Thyroid gland (tissue), 4 donors: ENCODE results near the gene MIA2. TPM values are rescaled to one million over a fixed set of nuclear protein-coding genes. Genes with fewer than 3 reads are reported as not detected.
"Not testable (repeated sequence)": the region's sequence is repeated elsewhere in the genome, so short reads cannot be mapped to it uniquely, and the experiment has no call there.

Source experiments
- DNase-seq, 2 donors: peaks; one replicate each; pipeline ENCODE4 v3.0.0-alpha.2; 2019
- H3K27ac ChIP-seq, 3 donors: fragments of 200-600 bp; sonication (generic); 1 replicate in 2 of 3; 2 replicates in 1 of 3; pipeline ENCODE4 v1.5.1; 2016 to 2019; ENCODE audit warnings: mild to moderate bottlenecking in 1 of 3, moderate library complexity in 1 of 3
- H3K27me3 ChIP-seq: fragments of 200-600 bp; sonication (generic); one replicate; pipeline ENCODE4 v1.5.1; 2019
- H3K36me3 ChIP-seq, 2 donors: fragments of 200-600 bp; sonication (generic); one replicate each; pipeline ENCODE4 v1.5.1; 2016 to 2019
- H3K4me1 ChIP-seq, 2 donors: fragments of 200-600 bp; sonication (generic); one replicate each; pipeline ENCODE4 v1.5.1; 2017 to 2019
- H3K4me3 ChIP-seq, 3 donors: fragments of 200-600 bp; sonication (generic); replicated peaks in 1 of 3; 1 replicate in 2 of 3; 2 replicates in 1 of 3; pipeline ENCODE4 v1.5.1; 2016; ENCODE audit warnings: mild to moderate bottlenecking in 1 of 3
- H3K9me3 ChIP-seq: fragments of 200-600 bp; sonication (generic); one replicate; pipeline ENCODE4 v1.5.1; 2017
- CTCF ChIP-seq, 6 experiments: fragments of 200-600 bp in 3 of 6; fragments of 450-650 bp in 3 of 6; sonication (generic) in 3 of 6; IDR thresholded peaks; one replicate each; pipeline ENCODE4 v1.5.1; 2016 to 2019; ENCODE audit warnings: antibody characterized with exemption in 6 of 6, mild to moderate bottlenecking in 2 of 6, inconsistent platforms in 1 of 6, moderate library complexity in 1 of 6
- POLR2A ChIP-seq, 2 donors: fragments of 450-650 bp; IDR thresholded peaks; one replicate each; pipeline ENCODE4 v1.6.1; 2017; ENCODE audit warnings: antibody characterized with exemption in 2 of 2, mild to moderate bottlenecking in 2 of 2, moderate library complexity in 1 of 2
- WGBS, 2 donors: methylation state at CpG; one replicate each; pipeline ENCODE4 v1.1.5; 2017; 5-methylcytosine and 5-hydroxymethylcytosine counted together
- intact Hi-C: fragments of 100-400 bp; cut with DNase I; formaldehyde crosslinking; loops from one replicate; pipeline ENCODE4 v1.15.1; 2023
- total RNA-seq, 4 donors: library from RNA; depleted of rRNA; stranded (reverse); fragments of >200 nt; gene quantifications; one replicate each; pipeline ENCODE4 v1.2.3, GENCODE V29; 2016

Gene MIA2
- total RNA-seq, 4 donors from 2014 or later, result 41.6 to 49.1 (median 45.6) TPM

- Histone ChIP-seq H3K27ac (no peak overlapping the region), H3K27me3 (no peaks in the 10 kb centered on the region), H3K36me3 (peaks cover 26 to 27% of the 10 kb centered on the region in 2 donors), H3K4me3 (no peak overlapping the region), H3K9me3 (no peaks in the 10 kb centered on the region), H3K4me1 (no peaks in the 10 kb centered on the region)
- TF ChIP-seq CTCF (IDR thresholded peaks at IDR 0.05), result no peak
- no peak for TF ChIP-seq POLR2A (IDR thresholded peaks at IDR 0.05)
- WGBS, 2 donors, result 98% methylated on average over 2 of the region's 2 CpGs
- no peak for DNase-seq
- intact Hi-C loops, result no loop called here
Measured at GRCh38 chr14:39293629-39294028, 59.9 kb downstream of the MIA2 start.

GRCh38 chr14:39300389-39300788 is 66.7 kb downstream of the MIA2 start:
- intact Hi-C loops, H3K4me3 ChIP-seq, H3K9me3 ChIP-seq, H3K27ac ChIP-seq, H3K27me3 ChIP-seq, DNase-seq, H3K4me1 ChIP-seq: not testable (repeated sequence)
- WGBS, 2 donors, result 91 to 94% methylated on average over 3 of the region's 3 CpGs
- H3K36me3 ChIP-seq, result peaks cover 10 to 14% of the 10 kb centered on the region in 2 donors

GRCh38 chr14:39302124-39302810 is 68.6 kb downstream of the MIA2 start:
- H3K4me3 ChIP-seq, result no peak overlapping the region
- no peak overlapping the region for H3K27ac ChIP-seq
- no peak for TF ChIP-seq POLR2A (IDR thresholded peaks at IDR 0.05)
- no peak for TF ChIP-seq CTCF (IDR thresholded peaks at IDR 0.05)
- H3K27me3 ChIP-seq, result no peaks in the 10 kb centered on the region
- H3K4me1 ChIP-seq, result no peaks in the 10 kb centered on the region
- 93 to 96% methylated on average over 4 of the region's 4 CpGs for WGBS, 2 donors
- intact Hi-C loops, result no loop called here
- no peaks in the 10 kb centered on the region for H3K9me3 ChIP-seq
- no peak for DNase-seq
- peaks cover under 1 to 4% of the 10 kb centered on the region in 2 donors for H3K36me3 ChIP-seq

GRCh38 chr14:39303115-39303514 is 69.4 kb downstream of the MIA2 start:
- Histone ChIP-seq H3K4me1 (no peaks in the 10 kb centered on the region), H3K9me3 (no peaks in the 10 kb centered on the region), H3K36me3 (peaks cover 0 to 2% of the 10 kb centered on the region in 2 donors), H3K27me3 (no peaks in the 10 kb centered on the region), H3K4me3 (no peak overlapping the region), H3K27ac (no peak overlapping the region)
- DNase-seq, result no peak
- intact Hi-C loops, result no loop called here
- 90 to 91% methylated on average over 1 of the region's 1 CpG for WGBS, 2 donors
- TF ChIP-seq CTCF (IDR thresholded peaks at IDR 0.05) (no peak), POLR2A (IDR thresholded peaks at IDR 0.05) (no peak)

GRCh38 chr14:39307815-39308214 is 74.1 kb downstream of the MIA2 start:
- 96% methylated on average over 3 of the region's 3 CpGs for WGBS, 2 donors
- no peak for TF ChIP-seq CTCF (IDR thresholded peaks at IDR 0.05)
- TF ChIP-seq POLR2A (IDR thresholded peaks at IDR 0.05), result no peak
- Histone ChIP-seq H3K27me3 (no peaks in the 10 kb centered on the region), H3K36me3 (no peaks in the 10 kb centered on the region), H3K27ac (no peak overlapping the region), H3K4me3 (no peak overlapping the region), H3K4me1 (no peaks in the 10 kb centered on the region), H3K9me3 (no peaks in the 10 kb centered on the region)
- intact Hi-C loops, result no loop called here
- no peak for DNase-seq
